ENCODE measurements around the gene TMEM184B.

- no peak for TF ChIP-seq CTCF (IDR thresholded peaks at IDR 0.05; ENCODE audit: insufficient read depth, low read length, poor library complexity, severe bottlenecking)
- no peak for TF ChIP-seq EZH2phosphoT487 (conservative IDR thresholded peaks at IDR 0.05; ENCODE audit: low read length)
Measured at GRCh38 chr22:38273135-38273826, 471 bp upstream of the TMEM184B start.

Measured in SU-DHL-6 (cell line).